Activated CD8-positive, alpha-beta T cell treated with anti-CD3 and anti-CD28 coated beads for 36 hours (primary cell): ENCODE results near the gene SLC35C1. TPM values are rescaled to one million over a fixed set of nuclear protein-coding genes. Genes with fewer than 3 reads are reported as not detected.

Experiments used
- ATAC-seq: fragments of 200-7000 bp; cut with Tn5 transposase; one replicate; pipeline ENCODE4 v1.10.0; 2021; ENCODE audit warnings: mild to moderate bottlenecking, moderate library complexity
- CTCF ChIA-PET: fragments of 350-600 bp; sonication (Branson Sonifier 250); formaldehyde crosslinking; loops from one replicate; lab custom pipeline; 2021; ENCODE audit warnings: antibody characterized with exemption; lab: Charles Lee
- POLR2A ChIA-PET: fragments of 350-600 bp; sonication (Branson Sonifier 250); formaldehyde crosslinking; loops from one replicate; lab custom pipeline; 2021; ENCODE audit warnings: antibody characterized with exemption; lab: Charles Lee
- DNase-seq: peaks from one replicate; pipeline ENCODE4 v3.0.0-alpha.2; 2020
- H3K27ac Mint-ChIP-seq: one replicate; pipeline ENCODE4 v1.8.0; 2021; ENCODE audit warnings: mild to moderate bottlenecking, mixed read lengths
- H3K27me3 Mint-ChIP-seq: one replicate; pipeline ENCODE4 v1.8.0; 2021; ENCODE audit warnings: mixed read lengths
- H3K36me3 Mint-ChIP-seq: one replicate; pipeline ENCODE4 v1.8.0; 2021; ENCODE audit warnings: low read depth, mixed read lengths
- H3K4me1 Mint-ChIP-seq: one replicate; pipeline ENCODE4 v1.8.0; 2021; ENCODE audit warnings: low read depth, mixed read lengths
- H3K4me3 Mint-ChIP-seq: one replicate; pipeline ENCODE4 v1.8.0; 2021; ENCODE audit warnings: mild to moderate bottlenecking, moderate library complexity, mixed read lengths
- H3K9me3 Mint-ChIP-seq: one replicate; pipeline ENCODE4 v1.8.0; 2021; ENCODE audit warnings: mixed read lengths
- CTCF ChIP-seq: fragments of 200-600 bp; IDR thresholded peaks from one replicate; pipeline ENCODE4 v1.8.0; 2022; ENCODE audit warnings: antibody characterized with exemption, mild to moderate bottlenecking
- intact Hi-C: fragments of 100-400 bp; cut with micrococcal nuclease; formaldehyde crosslinking; loops from one replicate; pipeline ENCODE4 v1.10.0; 2022
- total RNA-seq, 2 experiments: library from RNA; stranded (reverse); gene quantifications; one replicate each; pipeline ENCODE4 v1.2.3, GENCODE V29; 2021

Gene SLC35C1
- total RNA-seq, 2 experiments from 2014 or later = 9.3 to 9.4 TPM

DNA sequence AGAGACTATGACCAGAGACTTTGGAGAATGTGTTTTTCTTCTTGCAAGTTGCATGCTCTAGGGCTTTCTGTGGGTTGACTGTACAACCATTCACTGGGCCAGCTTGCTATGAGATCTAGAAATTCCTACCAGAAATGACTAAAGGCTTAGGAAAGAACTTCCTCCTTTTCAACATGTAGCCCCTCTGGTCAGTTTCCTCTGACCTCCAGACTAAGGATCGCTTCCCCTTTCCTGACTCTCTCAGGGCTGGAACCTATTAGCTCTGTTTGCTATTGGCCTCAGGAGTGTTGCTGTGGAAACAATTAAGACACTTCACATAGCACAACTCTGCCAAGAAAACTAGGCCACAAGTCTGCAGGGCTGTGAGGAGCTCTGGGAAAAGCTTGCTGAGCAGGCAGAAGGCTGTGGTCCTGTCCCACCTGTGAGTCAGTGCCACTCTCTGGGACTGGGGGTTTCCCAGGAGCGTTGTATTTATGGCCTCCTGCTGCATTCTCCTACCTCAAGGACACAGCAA lies 53.1 kb downstream of the SLC35C1 start:
- peaks cover 27% of the 10 kb centered on the region for H3K36me3 Mint-ChIP-seq
- no peak overlapping the region for H3K27ac Mint-ChIP-seq
- no peaks in the 10 kb centered on the region for H3K27me3 Mint-ChIP-seq
- ChIA-PET CTCF (interaction anchor here (1.0 to 3.2 kb wide), 4 partner anchors 12 to 86 kb away, joined by 3 to 10 read pairs (median 3); no protein-coding TSS in a partner anchor), POLR2A (interaction anchor here (0.9 to 1.6 kb wide), 2 partner anchors 11 to 59 kb away, joined by 3 to 4 read pairs; partner anchors contain the start of genes CRY2 and PEX16)
- intact Hi-C loops = no loop called here
- no peaks in the 10 kb centered on the region for H3K9me3 Mint-ChIP-seq
- ATAC-seq (no peak), DNase-seq (no peak)
- peaks cover under 1% of the 10 kb centered on the region for H3K4me1 Mint-ChIP-seq
- TF ChIP-seq CTCF = no peak
- no peak overlapping the region for H3K4me3 Mint-ChIP-seq

DNA sequence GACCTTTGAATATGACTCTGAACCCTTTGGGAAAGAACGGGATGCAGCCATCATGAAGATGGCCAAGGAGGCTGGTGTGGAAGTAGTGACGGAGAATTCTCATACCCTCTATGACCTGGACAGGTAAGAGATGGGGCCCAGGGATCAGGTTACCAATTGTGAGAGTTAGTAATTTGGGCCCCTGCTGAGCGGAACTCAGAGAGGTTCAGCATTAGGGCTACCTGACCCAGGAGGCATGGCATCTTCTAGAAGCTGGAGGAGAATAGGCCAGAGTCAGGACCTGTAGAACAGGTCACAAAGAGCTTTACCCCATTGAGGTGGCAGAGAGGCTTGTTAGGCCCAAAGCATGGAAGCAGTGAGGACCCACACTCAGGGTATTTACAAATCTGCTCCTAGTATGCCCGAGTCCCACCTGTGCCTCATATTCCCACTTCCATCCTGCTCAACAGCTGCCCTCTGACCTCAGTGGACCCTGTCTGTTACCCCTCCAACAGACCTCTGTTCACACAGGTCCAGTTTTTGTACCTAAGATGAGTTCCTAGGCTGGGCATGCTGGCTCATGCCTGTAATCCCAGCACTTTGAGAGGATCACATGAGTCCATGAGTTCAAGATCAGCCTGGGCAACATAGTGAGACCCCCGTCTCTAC lies 53.9 kb downstream of the SLC35C1 start:
- Mint-ChIP-seq H3K9me3 (no peaks in the 10 kb centered on the region), H3K27me3 (no peaks in the 10 kb centered on the region), H3K36me3 (peaks cover 30% of the 10 kb centered on the region), H3K4me3 (no peak overlapping the region), H3K4me1 (no peaks in the 10 kb centered on the region), H3K27ac (no peak overlapping the region)
- intact Hi-C loops = no loop called here
- TF ChIP-seq CTCF = no peak
- CTCF ChIA-PET = interaction anchor here (1.1 to 3.2 kb wide), 4 partner anchors 13 to 449 kb away, joined by 3 to 10 read pairs (median 3); no protein-coding TSS in a partner anchor
- DNase-seq = no peak
- no peak for ATAC-seq
- POLR2A ChIA-PET = interaction anchor here (1.5 to 1.6 kb wide), 2 partner anchors 13 to 58 kb away, joined by 4 read pairs; partner anchors contain the start of gene PEX16

DNA sequence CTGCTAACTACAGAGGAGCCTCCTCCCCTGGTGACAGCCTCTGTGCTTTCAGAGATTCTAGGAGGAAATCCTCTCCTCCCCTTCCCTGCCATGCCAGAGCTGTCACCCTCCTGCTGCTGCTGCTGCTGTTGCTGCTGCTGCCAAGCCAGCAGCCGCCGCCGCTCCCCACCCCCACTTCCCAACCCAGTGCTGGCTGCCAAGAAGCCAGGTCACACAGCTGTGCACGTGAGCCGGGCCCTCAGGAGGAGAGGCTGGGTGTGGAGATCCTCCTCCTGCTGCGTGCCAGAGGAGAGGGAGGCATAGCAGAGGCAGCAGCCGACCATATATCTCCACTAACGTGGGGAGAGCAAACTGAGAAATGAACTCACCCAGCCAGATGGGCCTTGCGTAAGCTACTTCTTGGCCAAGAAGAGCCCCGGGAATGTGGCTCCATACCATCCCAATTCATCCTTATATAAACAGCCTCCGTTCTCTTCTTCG lies 54.8 kb downstream of the SLC35C1 start:
- ChIA-PET POLR2A (interaction anchor here (1.5 kb wide), 1 partner anchor 13 kb away, joined by 4 read pairs; no protein-coding TSS in a partner anchor), CTCF (interaction anchor here (1.1 to 2.7 kb wide), 5 partner anchors 13 to 448 kb away, joined by 3 to 15 read pairs (median 3); no protein-coding TSS in a partner anchor)
- H3K9me3 Mint-ChIP-seq = no peaks in the 10 kb centered on the region
- no peak overlapping the region for H3K27ac Mint-ChIP-seq
- peaks cover 30% of the 10 kb centered on the region for H3K36me3 Mint-ChIP-seq
- no peaks in the 10 kb centered on the region for H3K27me3 Mint-ChIP-seq
- H3K4me3 Mint-ChIP-seq = no peak overlapping the region
- TF ChIP-seq CTCF = no peak
- DNase-seq (no peak), ATAC-seq (no peak)
- intact Hi-C loops = no loop called here
- H3K4me1 Mint-ChIP-seq = no peaks in the 10 kb centered on the region

GRCh38 chr11:45860348-45860747 lies 55.4 kb downstream of the SLC35C1 start:
- ChIA-PET POLR2A (no interaction called here), CTCF (interaction anchor here (1.2 to 2.7 kb wide), 4 partner anchors 12 to 448 kb away, joined by 3 to 15 read pairs (median 4); no protein-coding TSS in a partner anchor)
- Mint-ChIP-seq H3K27ac (no peak overlapping the region), H3K4me3 (no peak overlapping the region), H3K36me3 (peaks cover 30% of the 10 kb centered on the region), H3K9me3 (no peaks in the 10 kb centered on the region), H3K27me3 (no peaks in the 10 kb centered on the region), H3K4me1 (no peaks in the 10 kb centered on the region)
- no peak for TF ChIP-seq CTCF
- intact Hi-C loops = no loop called here
- ATAC-seq (no peak), DNase-seq (no peak)
